Inflammatory macrophage treated with lipopolysaccharide for 4 hours (primary cell): ENCODE measurements around the gene BANF1.

ENCODE experiments used
- DNase-seq: peaks from one replicate; pipeline ENCODE4 v3.0.0-alpha.2; 2020

The BANF1 gene

DNA sequence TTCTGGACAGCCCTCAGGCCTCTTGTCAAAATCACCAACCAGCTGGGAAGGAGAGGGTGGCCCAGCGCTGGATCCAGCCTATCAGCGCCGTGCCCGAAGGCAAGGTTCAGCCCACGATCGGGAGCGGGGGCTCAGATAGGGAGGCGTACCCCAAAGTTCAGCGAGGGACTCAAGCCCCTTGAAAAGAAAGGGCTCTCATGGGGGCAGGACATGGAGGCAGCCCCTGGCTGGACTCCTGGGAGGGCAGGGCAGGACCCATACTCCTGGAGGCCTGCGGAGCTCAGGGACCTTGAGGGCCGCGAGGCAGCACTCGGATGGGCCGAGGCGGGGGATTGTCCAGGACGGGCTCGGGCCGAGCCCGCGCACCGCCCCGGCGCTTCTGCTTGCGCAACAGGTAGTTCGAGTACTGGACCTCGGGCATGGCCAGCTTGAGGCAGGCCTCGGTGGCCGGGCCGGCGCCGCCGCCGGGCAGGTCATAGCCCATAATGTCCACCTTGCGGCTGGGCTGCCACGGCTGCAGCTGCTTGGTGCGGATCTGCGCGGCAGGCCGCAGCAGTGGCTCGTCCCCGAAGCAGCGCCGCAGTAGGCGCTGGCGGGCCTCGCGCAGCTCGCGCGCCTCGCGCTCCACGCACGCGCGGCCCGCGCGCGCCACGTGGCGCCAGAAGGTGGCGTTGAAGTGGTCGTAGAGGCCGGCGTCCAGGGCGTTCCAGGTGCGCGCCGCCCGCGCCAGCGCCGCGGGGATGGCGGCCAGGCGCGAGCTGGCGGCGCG is 40.1 kb downstream of the BANF1 start:
- no peak for DNase-seq

DNA sequence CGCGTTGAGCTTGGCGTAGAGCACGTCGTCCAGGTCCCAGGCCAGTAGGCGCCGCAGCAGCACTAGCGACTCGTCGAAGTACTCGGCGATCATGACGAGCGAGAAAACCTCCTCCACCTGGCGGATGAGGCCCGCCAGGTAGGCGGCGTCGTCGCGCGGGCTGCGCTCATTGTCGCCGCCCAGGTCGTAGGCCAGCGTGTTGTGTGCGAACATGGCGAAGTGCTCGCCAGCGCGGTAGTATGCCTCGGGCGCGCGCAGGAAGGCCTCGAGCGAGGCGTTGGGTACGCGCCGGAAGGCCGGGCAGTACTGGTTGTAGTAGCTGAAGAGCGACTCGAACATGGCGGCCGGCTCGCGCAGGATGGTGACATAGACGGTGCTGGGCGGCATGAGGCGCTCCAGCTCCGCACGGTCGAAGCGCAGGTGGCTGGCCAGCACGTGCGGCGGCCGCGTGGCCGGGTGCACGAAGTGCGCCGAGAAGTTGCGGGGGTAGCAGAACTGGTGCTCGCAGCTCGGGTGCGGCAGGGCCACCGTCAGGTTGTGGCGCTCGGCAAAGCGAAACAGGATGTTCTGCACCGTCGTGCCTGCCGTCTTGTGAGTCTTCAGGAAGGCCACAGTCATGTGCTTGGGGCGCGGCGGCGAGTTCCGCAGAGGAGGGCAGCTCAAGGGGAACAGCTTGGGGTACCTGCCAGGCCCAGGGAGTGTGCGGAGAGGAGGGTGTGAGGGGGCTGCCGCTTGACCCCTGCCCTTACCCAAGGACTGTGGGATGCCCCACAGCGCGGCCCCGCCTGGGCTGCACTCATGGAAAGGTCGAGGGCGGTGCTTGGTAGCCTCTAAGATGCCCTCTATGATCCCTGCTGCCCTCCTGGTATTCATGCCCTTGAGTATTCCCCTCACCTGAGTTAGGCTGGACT is 40.9 kb downstream of the BANF1 start:
- DNase-seq: no peak

DNA sequence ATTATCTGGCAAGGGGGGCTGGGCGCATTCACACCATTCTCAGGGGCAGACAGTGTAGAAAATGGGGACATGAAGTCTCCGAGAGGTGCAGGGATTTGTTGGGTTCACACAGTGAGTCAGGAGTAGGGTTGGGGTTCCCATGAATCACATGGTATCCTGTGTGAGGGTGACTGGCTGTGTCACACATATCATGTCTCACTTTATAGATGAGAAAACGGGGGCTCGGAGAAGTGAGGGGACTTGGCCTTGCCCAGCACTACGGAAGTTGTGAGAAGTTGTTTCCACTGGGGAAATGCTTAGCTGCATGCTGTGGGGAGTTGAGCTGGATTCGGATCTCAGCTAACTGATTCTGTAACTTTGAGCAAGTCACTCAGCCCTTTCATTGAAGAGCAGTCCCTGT is 42.5 kb downstream of the BANF1 start:
- no peak for DNase-seq

DNA sequence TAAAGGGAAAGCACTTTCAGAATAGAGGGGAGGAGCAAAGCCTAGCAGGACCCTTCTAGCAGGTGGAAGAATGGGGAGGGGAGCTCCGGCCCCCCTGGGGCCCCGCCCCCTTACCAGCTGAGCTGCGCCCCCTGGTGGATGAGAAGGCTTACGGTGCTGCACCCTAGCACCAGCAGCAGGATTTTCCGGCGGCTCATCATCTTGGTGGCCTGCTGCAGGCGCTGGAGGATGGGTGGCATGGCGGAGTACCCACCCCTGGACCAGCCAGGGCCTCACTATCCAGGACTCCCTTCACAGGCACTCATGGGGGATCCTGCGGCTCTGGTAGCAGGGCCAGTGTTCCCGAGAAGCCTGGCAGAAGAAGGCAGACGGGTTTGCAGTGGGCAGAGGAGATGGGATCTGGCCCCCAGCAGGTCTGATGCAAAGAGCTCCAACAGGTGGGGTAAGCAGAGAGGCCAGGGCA is 42.9 kb downstream of the BANF1 start:
- DNase-seq: peak; percentile 74

DNA sequence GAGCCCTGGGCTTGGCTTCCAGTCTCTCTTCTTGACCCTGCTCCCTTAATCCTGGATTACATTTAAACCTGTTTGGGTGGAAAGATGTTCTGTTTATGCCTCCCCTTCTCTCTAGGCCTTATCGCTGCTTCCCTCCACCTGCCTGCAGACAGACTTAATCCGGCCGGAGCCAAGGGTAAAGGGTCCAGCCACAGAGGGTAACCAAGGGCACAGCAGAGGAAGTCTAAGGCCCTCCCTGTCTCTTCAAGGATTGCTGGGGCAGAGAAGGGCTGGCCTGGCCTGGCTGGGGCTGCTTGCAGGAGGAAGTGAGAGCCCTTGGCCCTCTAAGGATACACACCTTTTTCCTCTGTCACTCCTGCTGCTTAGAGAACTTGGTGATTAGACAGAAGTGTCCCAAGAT is 44.6 kb downstream of the BANF1 start:
- no peak for DNase-seq

DNA sequence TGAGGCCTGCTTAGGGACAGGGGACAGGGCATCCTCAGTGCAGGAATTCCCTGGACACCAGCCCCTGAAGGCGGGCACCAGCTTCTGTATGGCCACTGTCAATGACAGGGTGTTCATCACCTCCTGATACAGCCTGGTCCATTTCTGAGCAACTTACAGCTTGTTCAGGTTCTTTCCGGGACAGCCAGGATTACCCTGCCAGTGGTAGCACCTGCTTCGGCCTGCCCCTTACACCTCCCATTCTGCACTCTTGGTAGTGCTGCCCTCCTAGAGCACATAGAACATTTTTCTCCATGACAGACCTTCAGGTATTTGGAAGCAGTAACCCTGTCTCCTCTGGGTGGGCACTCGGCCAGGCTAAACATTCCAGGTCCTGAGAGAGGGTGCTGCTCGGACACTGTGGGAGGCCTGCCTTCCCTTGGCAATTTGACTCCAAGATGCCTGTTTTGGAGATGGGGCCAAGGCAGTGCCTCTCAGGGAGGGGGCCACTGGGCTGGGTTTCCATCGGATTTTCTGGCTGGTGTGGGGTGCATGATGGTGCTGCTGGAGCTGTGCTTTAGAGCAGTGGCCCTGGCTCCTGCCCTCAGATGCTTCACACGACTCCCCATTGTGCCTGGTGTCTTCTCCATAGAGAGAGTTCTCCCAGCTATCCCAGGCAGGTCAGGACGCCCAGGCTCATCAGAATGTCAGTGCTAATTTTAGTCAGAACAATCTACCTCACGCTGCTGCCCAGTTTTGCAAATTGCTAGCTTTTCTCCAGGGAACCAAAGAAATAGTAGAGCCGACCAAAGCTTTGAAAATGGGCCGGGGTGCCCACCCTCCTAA is 45.5 kb downstream of the BANF1 start:
- no peak for DNase-seq

DNA sequence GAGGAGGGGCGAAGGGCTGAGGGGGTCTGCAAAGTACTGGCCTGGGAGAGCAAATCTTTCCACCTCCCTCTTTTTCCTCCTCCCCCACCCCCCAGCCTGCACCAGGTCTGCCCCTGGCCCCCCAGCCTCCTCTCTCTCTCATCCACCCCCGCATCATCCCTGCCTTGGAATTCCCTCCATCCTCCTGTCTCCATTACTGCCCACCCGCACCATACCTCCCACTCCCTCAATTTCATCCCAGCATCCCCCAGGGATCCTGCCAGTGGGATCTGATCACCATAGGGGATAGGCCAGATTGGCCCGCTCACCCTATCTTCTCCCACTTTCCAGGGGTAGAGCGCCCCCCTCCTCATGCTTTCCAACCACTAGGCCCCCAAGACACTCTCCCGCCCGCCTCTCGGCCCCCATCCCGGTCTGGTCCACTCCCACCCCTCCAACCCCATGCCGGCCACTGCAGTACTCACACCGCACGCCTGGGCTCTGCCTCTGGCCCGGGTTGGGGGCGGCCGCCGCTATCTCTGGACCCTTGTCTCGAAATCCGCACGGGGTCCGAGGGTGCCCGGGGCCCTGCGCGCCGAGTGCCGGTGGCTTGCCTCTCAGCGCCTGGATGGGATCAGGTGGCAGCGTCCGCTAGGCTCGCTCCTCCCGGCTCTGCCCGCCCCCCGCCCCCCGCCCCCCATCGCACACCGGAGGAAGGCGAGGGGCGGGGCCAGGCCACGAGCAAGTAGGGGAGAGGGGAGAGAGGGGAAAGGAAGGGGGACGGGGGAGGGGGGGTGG is 46.4 kb downstream of the BANF1 start, which contains the start of gene GAL3ST3:
TSS of gene GAL3ST3 (minus strand) at position 615 of the 777 bp plus-strand sequence. CDS start 3,746 bp downstream, outside the sequence.
- no peak for DNase-seq

DNA sequence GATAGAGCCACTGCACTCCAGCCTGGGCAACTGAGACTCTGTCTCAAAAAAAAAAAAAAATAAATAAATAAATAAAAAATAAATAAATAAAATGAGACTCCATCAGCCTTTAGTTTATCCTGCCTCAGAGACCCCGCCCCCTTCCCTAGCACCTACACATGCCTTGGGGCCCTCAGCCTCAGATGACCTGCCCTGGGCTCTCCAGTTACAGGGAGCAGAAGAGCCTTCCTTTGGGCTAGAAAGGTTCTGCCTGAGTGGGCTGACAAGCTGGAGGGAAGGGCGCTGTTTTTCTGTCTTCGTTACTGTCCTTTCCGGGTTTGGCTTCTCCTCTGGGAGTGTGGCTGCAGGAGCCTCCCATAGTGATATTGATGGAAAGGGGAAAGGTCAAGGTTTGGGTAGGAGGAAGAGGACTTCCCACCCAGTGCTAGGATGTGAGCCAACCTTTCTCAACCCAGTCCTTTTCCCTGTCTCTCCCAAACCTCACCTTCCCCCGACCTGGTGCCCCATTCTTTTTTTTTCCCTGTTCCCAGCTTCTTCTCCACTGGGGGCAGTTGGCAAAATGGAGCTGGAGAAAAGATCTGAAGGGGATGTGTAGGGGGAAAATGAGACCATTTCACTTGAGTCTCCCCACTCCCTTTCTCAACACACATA is 48.4 kb downstream of the BANF1 start:
- DNase-seq: no peak

DNA sequence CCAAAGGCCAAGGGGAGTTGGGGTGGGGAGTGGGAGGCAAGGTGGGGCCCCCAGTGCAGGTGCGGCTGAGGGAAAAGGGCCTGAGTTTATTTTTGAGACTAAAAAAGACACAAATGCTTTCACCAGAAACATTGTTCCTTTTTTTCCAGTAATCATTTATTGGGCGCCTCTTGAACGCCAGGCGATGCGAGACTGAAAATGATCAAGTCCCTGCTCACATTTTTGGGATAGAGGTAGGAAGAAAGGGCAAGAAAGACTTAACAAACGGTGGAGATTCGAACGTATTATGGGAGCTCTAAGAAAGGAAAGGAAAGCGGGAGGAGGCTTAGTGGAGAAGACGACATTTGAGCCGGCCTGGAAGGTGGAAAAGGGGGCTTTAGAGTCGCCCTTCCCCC is 49.1 kb downstream of the BANF1 start:
- DNase-seq: no peak

DNA sequence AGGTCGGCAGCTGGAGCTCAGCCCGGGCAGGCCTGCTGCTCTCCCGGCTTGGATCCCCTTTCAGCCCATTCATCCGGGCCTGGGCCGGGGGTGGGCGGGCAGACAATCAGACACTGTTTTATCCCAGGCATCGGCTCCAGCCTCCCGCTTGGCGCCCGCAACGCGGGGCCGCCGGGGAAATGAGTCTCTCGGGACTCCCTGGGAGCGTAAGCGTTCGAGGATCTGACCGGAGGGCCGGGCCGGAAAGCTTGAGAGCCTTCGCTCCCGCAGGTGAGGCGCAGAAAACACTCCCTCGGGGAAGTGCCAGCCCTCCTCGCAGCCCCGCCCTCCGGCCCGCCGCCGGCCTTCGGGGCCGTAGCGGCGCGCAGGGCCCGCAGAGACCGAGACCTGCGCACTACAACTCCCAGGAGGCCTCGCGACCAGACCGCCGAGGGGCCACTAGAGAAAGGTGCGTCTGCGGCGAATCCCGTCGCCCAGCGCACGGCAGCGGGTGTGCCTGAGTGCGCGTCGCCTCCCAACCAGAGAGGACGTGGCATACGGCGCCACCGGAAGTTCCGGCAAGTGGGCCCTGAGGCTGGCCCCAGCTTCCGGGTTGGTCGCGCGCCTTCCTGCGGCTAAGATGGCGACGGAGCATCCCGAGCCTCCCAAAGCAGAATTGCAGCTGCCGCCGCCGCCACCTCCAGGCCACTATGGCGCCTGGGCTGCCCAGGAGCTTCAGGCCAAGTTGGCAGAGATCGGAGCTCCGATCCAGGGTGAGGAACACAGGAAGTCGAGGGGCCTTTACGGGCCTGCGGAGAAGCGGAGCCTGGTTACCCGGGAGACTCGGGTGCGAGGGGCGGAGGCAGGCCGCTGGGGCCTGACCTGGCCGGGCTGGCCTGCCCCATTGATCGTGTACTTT is 49.7 kb downstream of the BANF1 start, which contains the start of gene SF3B2:
TSS of gene SF3B2 (plus strand) at position 599 of the 898 bp plus-strand sequence. CDS start at position 620, 21 bp downstream.
- DNase-seq: peak; percentile 98

DNA sequence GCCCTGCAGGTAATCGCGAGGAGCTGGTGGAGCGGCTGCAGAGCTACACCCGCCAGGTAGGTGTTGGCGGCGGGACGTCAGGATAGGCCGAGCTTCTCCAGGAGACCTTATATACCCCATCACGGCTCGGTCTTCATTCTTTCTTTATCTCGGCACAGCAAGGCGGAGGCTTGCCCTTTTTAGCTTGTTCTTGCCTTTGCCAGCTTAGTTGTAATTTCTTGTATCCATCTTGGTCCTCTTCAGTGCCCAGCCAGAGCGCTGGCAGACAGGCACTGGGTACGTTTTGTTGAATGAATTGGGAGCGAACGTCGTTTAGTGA is 50.3 kb downstream of the BANF1 start:
- no peak for DNase-seq
